HepG2 (cell line): ENCODE measurements around the gene RNF40. TPM values are rescaled to one million over a fixed set of nuclear protein-coding genes. Genes with fewer than 3 reads are reported as not detected.

ENCODE experiments used
- ADNP ChIP-seq: sonication (generic); formaldehyde crosslinking; IDR thresholded peaks from 2 replicates; pipeline ENCODE4 v1.4.0; 2020; ENCODE audit warnings: missing genetic modification reagents
- BORCS8-MEF2B ChIP-seq: sonication (generic); formaldehyde crosslinking; IDR thresholded peaks from 2 replicates; pipeline ENCODE4 v1.8.0; 2022; ENCODE audit warnings: mild to moderate bottlenecking, missing genetic modification reagents
- BRCA1 ChIP-seq: sonication (generic); formaldehyde crosslinking; IDR thresholded peaks from 2 replicates; pipeline ENCODE4 v1.4.0; 2020; ENCODE audit warnings: missing genetic modification reagents
- CBFB ChIP-seq: sonication (generic); formaldehyde crosslinking; IDR thresholded peaks from 2 replicates; pipeline ENCODE4 v1.4.0; 2020; ENCODE audit warnings: missing genetic modification reagents
- CREM ChIP-seq, 2 experiments: sonication (generic) in 1 of 2; formaldehyde crosslinking in 1 of 2; IDR thresholded peaks; 2 replicates each; pipeline versions ENCODE4 v1.4.0 to v1.6.1; 2016 to 2020; ENCODE audit warnings: antibody characterized with exemption in 1 of 2, mild to moderate bottlenecking in 1 of 2, missing genetic modification reagents in 1 of 2
- FOXK1 ChIP-seq: sonication (generic); formaldehyde crosslinking; IDR thresholded peaks from 2 replicates; pipeline ENCODE4 v1.4.0; 2020; ENCODE audit warnings: low read depth, missing genetic modification reagents, borderline replicate concordance
- GABPB1 ChIP-seq: IDR thresholded peaks from 2 replicates; pipeline ENCODE4 v1.6.1; 2016; ENCODE audit warnings: mild to moderate bottlenecking, missing genetic modification reagents, moderate library complexity, missing compliant biosample characterization
- HMGA1 ChIP-seq: sonication (generic); formaldehyde crosslinking; conservative IDR thresholded peaks from 2 replicates; pipeline ENCODE4 v1.4.0; 2020; ENCODE audit warnings: missing genetic modification reagents
- HNRNPL ChIP-seq: fragments of 200-400 bp; formaldehyde crosslinking; IDR thresholded peaks from 2 replicates; pipeline ENCODE4 v1.6.1; 2017; ENCODE audit warnings: mild to moderate bottlenecking, low read depth, low read length
- ISX ChIP-seq: sonication (generic); formaldehyde crosslinking; conservative IDR thresholded peaks from 2 replicates; pipeline ENCODE4 v1.5.0; 2020; ENCODE audit warnings: missing genetic modification reagents
- MLX ChIP-seq: IDR thresholded peaks from 2 replicates; pipeline ENCODE4 v1.6.1; 2016
- RELA ChIP-seq: sonication (generic); formaldehyde crosslinking; IDR thresholded peaks from 2 replicates; pipeline ENCODE4 v1.4.0; 2020; ENCODE audit warnings: missing genetic modification reagents
- RERE ChIP-seq: IDR thresholded peaks from 2 replicates; pipeline ENCODE4 v1.6.1; 2016; ENCODE audit warnings: low read depth, missing genetic modification reagents, missing compliant biosample characterization
- RFX3 ChIP-seq: IDR thresholded peaks from 2 replicates; pipeline ENCODE4 v1.6.1; 2016; ENCODE audit warnings: missing biosample characterization, missing genetic modification reagents
- SETDB1 ChIP-seq: sonication (generic); formaldehyde crosslinking; IDR thresholded peaks from 2 replicates; pipeline ENCODE4 v1.5.1; 2020; ENCODE audit warnings: missing genetic modification reagents, mild to moderate bottlenecking, borderline replicate concordance
- SMAD3 ChIP-seq: sonication (generic); formaldehyde crosslinking; IDR thresholded peaks from 2 replicates; pipeline ENCODE4 v1.4.0; 2020; ENCODE audit warnings: missing genetic modification reagents
- SP5 ChIP-seq: IDR thresholded peaks from 2 replicates; pipeline ENCODE4 v1.6.1; 2016; ENCODE audit warnings: low read depth, borderline replicate concordance
- TP53 ChIP-seq: sonication (generic); formaldehyde crosslinking; conservative IDR thresholded peaks from 2 replicates; pipeline ENCODE4 v1.4.0; 2020; ENCODE audit warnings: missing genetic modification reagents
- U2AF2 ChIP-seq: fragments of 200-400 bp; formaldehyde crosslinking; IDR thresholded peaks from 2 replicates; pipeline ENCODE4 v1.6.1; 2017; ENCODE audit warnings: low read depth, mild to moderate bottlenecking, low read length
- ZKSCAN5 ChIP-seq: sonication (generic); formaldehyde crosslinking; IDR thresholded peaks from 2 replicates; pipeline ENCODE4 v1.5.1; 2020; ENCODE audit warnings: mild to moderate bottlenecking, missing genetic modification reagents
- ZNF264 ChIP-seq: sonication (generic); formaldehyde crosslinking; IDR thresholded peaks from 2 replicates; pipeline ENCODE4 v1.4.0; 2020; ENCODE audit warnings: missing genetic modification reagents
- ZNF501 ChIP-seq: sonication (generic); formaldehyde crosslinking; IDR thresholded peaks from 2 replicates; pipeline ENCODE4 v1.5.1; 2020; ENCODE audit warnings: mild to moderate bottlenecking, moderate library complexity, missing genetic modification reagents
- ZNF564 ChIP-seq: sonication (generic); formaldehyde crosslinking; IDR thresholded peaks from 2 replicates; pipeline ENCODE4 v1.8.1; 2023; ENCODE audit warnings: mild to moderate bottlenecking, missing genetic modification reagents
- ZNF740 ChIP-seq: sonication (generic); formaldehyde crosslinking; IDR thresholded peaks from 2 replicates; pipeline ENCODE4 v1.4.0; 2020; ENCODE audit warnings: missing genetic modification reagents
- ZNF790 ChIP-seq: sonication (generic); formaldehyde crosslinking; IDR thresholded peaks from 2 replicates; pipeline ENCODE4 v1.8.0; 2022; ENCODE audit warnings: missing genetic modification reagents, mild to moderate bottlenecking, borderline replicate concordance
- polyA plus RNA-seq, 8 experiments: library from polyadenylated mRNA; depleted of rRNA in 3 of 8; stranded (reverse) in 7 of 8; unstranded in 1 of 8; fragments of >200 nt; fragmentation: Illumina TruSeq in 4 of 8; extraction: Trizol in 4 of 8; gene quantifications; 2 replicates each; pipeline versions ENCODE4 v1.2.1 to v1.2.3, GENCODE V29; 2011 to 2016; ENCODE audit warnings: low read depth in 4 of 8, missing spikeins in 1 of 8, mixed read lengths in 1 of 8; ENCODE audit not compliant: insufficient read depth in 1 of 8
- total RNA-seq, 5 experiments: library from RNA; depleted of rRNA; stranded (reverse); fragments of >200 nt; fragmentation: Illumina TruSeq; extraction: Trizol; gene quantifications; 2 replicates each; pipeline ENCODE4 v1.2.3, GENCODE V29; 2016; ENCODE audit warnings: low read depth in 1 of 5

The RNF40 gene
- total and polyA plus RNA-seq, 2 of the 13 experiments (the other 11 are each of a cell fraction or from before 2014, with no cell fraction given), result 84.0 to 85.6 TPM

DNA sequence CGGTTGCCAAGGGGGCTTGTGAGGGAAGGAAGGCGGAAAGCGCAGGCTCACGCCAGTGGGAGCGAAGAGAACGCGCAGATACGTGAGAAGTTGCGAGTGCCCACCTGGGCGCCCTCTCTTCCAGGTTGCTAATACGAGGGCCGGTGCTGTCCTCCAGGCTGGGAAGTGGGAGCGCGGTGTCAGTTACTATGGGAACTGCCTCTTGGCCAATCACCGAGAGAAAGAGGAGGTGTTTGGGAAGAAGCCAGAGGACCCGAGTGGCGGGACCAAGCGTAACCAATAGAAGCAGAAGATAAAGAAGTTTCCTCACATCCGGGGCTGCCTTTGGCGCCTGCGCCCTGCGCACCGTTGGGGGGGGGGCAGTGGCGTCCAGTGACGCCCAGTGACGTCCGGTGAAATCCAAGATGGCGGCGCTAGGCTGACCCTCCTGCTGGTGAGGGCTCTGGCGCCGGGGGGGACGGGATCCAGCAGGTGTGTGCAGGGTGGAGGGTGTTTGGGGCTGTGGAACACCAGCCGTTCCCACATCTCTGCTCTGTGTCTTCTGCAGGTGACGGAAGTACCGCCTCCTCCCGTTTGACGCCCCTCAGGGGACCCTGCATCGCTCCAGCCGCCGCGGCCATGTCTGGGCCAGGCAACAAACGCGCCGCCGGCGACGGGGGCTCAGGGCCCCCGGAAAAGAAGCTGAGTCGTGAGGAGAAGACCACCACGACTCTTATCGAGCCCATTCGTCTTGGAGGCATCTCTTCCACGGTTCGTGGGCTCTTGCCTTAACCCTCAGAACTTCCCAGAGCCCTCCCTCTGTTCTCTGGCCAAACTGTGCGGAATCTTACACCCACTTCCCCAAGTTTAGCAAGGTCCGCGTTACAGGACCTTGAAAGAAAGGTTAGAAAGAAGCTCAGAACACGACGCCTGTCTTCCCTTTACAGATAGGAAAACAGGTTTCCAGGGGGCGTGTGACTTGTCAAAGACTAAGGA lies at the start of gene RNF40, which contains the start of gene CFAP119 (continued):
- TF ChIP-seq HNRNPL (0 out of 2 replicates have a peak, but pooled peaks have one; percentile 10), TP53 (CRISPR knock-in tag) (no peak), SMAD3 (CRISPR knock-in tag) (peak; percentile 87), SETDB1 (CRISPR knock-in tag) (no peak), ADNP (CRISPR knock-in tag) (no peak), RERE (CRISPR knock-in tag) (no peak), HMGA1 (CRISPR knock-in tag) (no peak), ZNF740 (CRISPR knock-in tag) (peak; percentile 100), CREM (IDR thresholded peaks at IDR 0.05) (peak; percentile 93), CREM (CRISPR knock-in tag; IDR thresholded peaks at IDR 0.05) (no peak), ZNF790 (CRISPR knock-in tag) (no peak), CBFB (CRISPR knock-in tag) (no peak; the same call in 1 of the 2 replicates), U2AF2 (no peak), ZNF564 (CRISPR knock-in tag) (peak; percentile 74; the same call in 1 of the 2 replicates), SP5 (CRISPR knock-in tag) (0 out of 2 replicates have a peak, but pooled peaks have one; percentile 19), RFX3 (CRISPR knock-in tag) (peak; percentile 95), RELA (CRISPR knock-in tag) (peak; percentile 78; the same call in 1 of the 2 replicates), GABPB1 (CRISPR knock-in tag) (peak; percentile 95), ZNF501 (peak; percentile 80), ZNF264 (CRISPR knock-in tag) (0 out of 2 replicates have a peak, but pooled peaks have one; percentile 58), MLX (CRISPR knock-in tag) (no peak; the same call in 1 of the 2 replicates), ZKSCAN5 (no peak), ISX (no peak), FOXK1 (peak; percentile 70; the same call in 1 of the 2 replicates), BORCS8-MEF2B (CRISPR knock-in tag) (peak; percentile 64; the same call in 1 of the 2 replicates), BRCA1 (no peak)
